ENCODE results near the gene MREG.

GRCh38 chr2:215901796-215902195 lies 111.6 kb downstream of the MREG start:
- TF ChIP-seq SIN3A (IDR thresholded peaks at IDR 0.05; ENCODE audit: borderline replicate concordance, insufficient read depth, low read length), result no peak
- no peak for TF ChIP-seq POLR2AphosphoS5 (IDR thresholded peaks at IDR 0.05; ENCODE audit: low read depth, low read length)
- TF ChIP-seq TAF1 (IDR thresholded peaks at IDR 0.05; ENCODE audit: borderline replicate concordance, insufficient read depth, low read length), result no peak

Data from PFSK-1 (cell line).